GM12878 (cell line): Measurements from ENCODE around the gene CCDC150.

Experiments
- POLR2A ChIP-seq: IDR thresholded peaks from 2 replicates; pipeline ENCODE4 v1.6.1; 2011; ENCODE audit warnings: low read depth, mild to moderate bottlenecking, low read length
- SMC3 ChIP-seq: IDR thresholded peaks from 2 replicates; pipeline ENCODE4 v1.6.1; 2011; ENCODE audit warnings: low read length, improper control_type of control experiment, borderline replicate concordance
- SREBF2 ChIP-seq: IDR thresholded peaks from 2 replicates; pipeline ENCODE4 v1.6.1; 2012; ENCODE audit warnings: mild to moderate bottlenecking, low read length

- TF ChIP-seq SREBF2 (no peak), SMC3 (no peak), POLR2A (no peak)
Observed at GRCh38 chr2:196718419-196719109, 79.0 kb downstream of the CCDC150 start.
